Sigmoid colon (tissue), 7 donors: ENCODE measurements around the gene KLF16. TPM values are rescaled to one million over a fixed set of nuclear protein-coding genes. Genes with fewer than 3 reads are reported as not detected.

Source experiments
- DNase-seq: peaks from one replicate; pipeline ENCODE4 v3.0.0-alpha.2; 2019
- H3K27ac ChIP-seq, 4 donors: fragments of 200-600 bp; sonication (generic); one replicate each; pipeline ENCODE4 v1.5.1; 2016 to 2019; ENCODE audit warnings: mild to moderate bottlenecking in 1 of 4
- H3K27me3 ChIP-seq, 3 donors: fragments of 200-600 bp; sonication (generic); one replicate each; pipeline ENCODE4 v1.5.1; 2019; ENCODE audit warnings: mild to moderate bottlenecking in 1 of 3
- H3K36me3 ChIP-seq, 4 donors: fragments of 200-600 bp; sonication (generic); one replicate each; pipeline ENCODE4 v1.5.1; 2016 to 2019
- H3K4me1 ChIP-seq, 4 donors: fragments of 200-600 bp; sonication (generic); one replicate each; pipeline ENCODE4 v1.5.1; 2017 to 2019
- H3K4me3 ChIP-seq, 4 donors: fragments of 200-600 bp; sonication (generic); one replicate each; pipeline ENCODE4 v1.5.1; 2017 to 2019; ENCODE audit warnings: mild to moderate bottlenecking in 2 of 4, moderate library complexity in 1 of 4
- H3K9me3 ChIP-seq, 4 donors: fragments of 200-600 bp in 3 of 4; sonication (generic) in 3 of 4; one replicate each; pipeline versions ENCODE4 v1.5.1 to v1.6.1; 2013 to 2019
- CTCF ChIP-seq, 4 experiments: fragments of 450-650 bp in 3 of 4; fragments of 200-600 bp in 1 of 4; IDR thresholded peaks; one replicate each; pipeline ENCODE4 v1.5.1; 2016 to 2019; ENCODE audit warnings: antibody characterized with exemption in 4 of 4, mild to moderate bottlenecking in 3 of 4, moderate library complexity in 2 of 4
- EP300 ChIP-seq, 4 donors: sonication (generic); formaldehyde crosslinking; IDR thresholded peaks; one replicate each; pipeline ENCODE4 v1.6.1; 2017; ENCODE audit warnings: antibody characterized with exemption in 4 of 4
- POLR2A ChIP-seq, 2 donors: fragments of 450-650 bp; IDR thresholded peaks; one replicate each; pipeline ENCODE4 v1.6.1; 2016; ENCODE audit warnings: antibody characterized with exemption in 2 of 2, mild to moderate bottlenecking in 2 of 2, moderate library complexity in 2 of 2
- POLR2AphosphoS5 ChIP-seq, 4 donors: sonication (generic); formaldehyde crosslinking; IDR thresholded peaks; one replicate each; pipeline ENCODE4 v1.6.1; 2017; ENCODE audit warnings: antibody characterized with exemption in 4 of 4
- WGBS, 2 donors: extraction: QIAGEN DNeasy Blood & Tissue Kit; methylation state at CpG; one replicate each; pipeline ENCODE4 v1.1.7; 2013; 5-methylcytosine and 5-hydroxymethylcytosine counted together
- intact Hi-C: fragments of 100-400 bp; cut with DNase I; formaldehyde crosslinking; loops from one replicate; pipeline ENCODE4 v1.15.1; 2023
- polyA plus RNA-seq, 3 donors: library from polyadenylated mRNA; stranded (reverse); fragments of 200-250 nt; gene quantifications; one replicate each; pipeline ENCODE4 v1.2.3, GENCODE V29; 2013
- total RNA-seq, 4 donors: library from RNA; depleted of rRNA; stranded (reverse); fragments of >200 nt; gene quantifications; one replicate each; pipeline ENCODE4 v1.1.0, GENCODE V29; 2016
- donor health status: healthy with polysubstance abuse.
- donor health status: Bipolar disorder and iron deficiency.
- donor health status: healthy.

KLF16 gene
- total and polyA plus RNA-seq, 7 donors = 2.1 to 20.5 (median 8.4) TPM

GRCh38 chr19:1853295-1854038 is 9.9 kb downstream of the KLF16 start:
- peaks cover 4 to 55% (median 34%) of the 10 kb centered on the region in 3 donors for H3K27me3 ChIP-seq
- no peak for TF ChIP-seq POLR2A (IDR thresholded peaks at IDR 0.05)
- no peak for TF ChIP-seq POLR2AphosphoS5 (IDR thresholded peaks at IDR 0.05)
- no peak for TF ChIP-seq EP300 (IDR thresholded peaks at IDR 0.05)
- TF ChIP-seq CTCF (IDR thresholded peaks at IDR 0.05) = peak; percentile 68 to 88 (median 80)
- intact Hi-C loops = no loop called here
- H3K4me1 ChIP-seq = peaks cover 0 to 75% (median 60%) of the 10 kb centered on the region in 4 donors
- H3K27ac ChIP-seq = peak overlapping the region in 1 of 4 donors; percentile 82
- no peaks in the 10 kb centered on the region for H3K9me3 ChIP-seq
- no peaks in the 10 kb centered on the region for H3K36me3 ChIP-seq
- no peak overlapping the region for H3K4me3 ChIP-seq
- 16 to 30% methylated on average over 27 of the region's 27 CpGs for WGBS, 2 donors
- peak; percentile 86 for DNase-seq

GRCh38 chr19:1852581-1853128 is 10.7 kb downstream of the KLF16 start:
- intact Hi-C loops = no loop called here
- Histone ChIP-seq H3K9me3 (no peaks in the 10 kb centered on the region), H3K4me3 (no peak overlapping the region), H3K36me3 (no peaks in the 10 kb centered on the region), H3K27ac (no peak overlapping the region), H3K27me3 (peaks cover 4 to 53% (median 34%) of the 10 kb centered on the region in 3 donors), H3K4me1 (peaks cover 0 to 69% (median 53%) of the 10 kb centered on the region in 4 donors)
- no peak for DNase-seq
- TF ChIP-seq POLR2AphosphoS5 (IDR thresholded peaks at IDR 0.05) (no peak), CTCF (IDR thresholded peaks at IDR 0.05) (no peak), POLR2A (IDR thresholded peaks at IDR 0.05) (no peak), EP300 (IDR thresholded peaks at IDR 0.05) (no peak)
- 64 to 68% methylated on average over 9 of the region's 9 CpGs for WGBS, 2 donors

GRCh38 chr19:1851654-1852580 is 11.5 kb downstream of the KLF16 start:
- H3K36me3 ChIP-seq = no peaks in the 10 kb centered on the region
- peak; percentile 59 for DNase-seq
- H3K27ac ChIP-seq = no peak overlapping the region
- H3K9me3 ChIP-seq = no peaks in the 10 kb centered on the region
- H3K4me1 ChIP-seq = peaks cover 0 to 69% (median 53%) of the 10 kb centered on the region in 4 donors
- TF ChIP-seq POLR2A (IDR thresholded peaks at IDR 0.05) (no peak), CTCF (IDR thresholded peaks at IDR 0.05) (no peak), POLR2AphosphoS5 (IDR thresholded peaks at IDR 0.05) (no peak), EP300 (IDR thresholded peaks at IDR 0.05) (no peak)
- intact Hi-C loops = no loop called here
- no peak overlapping the region for H3K4me3 ChIP-seq
- peaks cover 4 to 46% (median 29%) of the 10 kb centered on the region in 3 donors for H3K27me3 ChIP-seq
- 26 to 61% methylated on average over 66 of the region's 66 CpGs for WGBS, 2 donors

GRCh38 chr19:1850809-1851653 is 12.3 kb downstream of the KLF16 start:
- intact Hi-C loops = no loop called here
- H3K27me3 ChIP-seq = peaks cover 4 to 39% (median 21%) of the 10 kb centered on the region in 3 donors
- no peak overlapping the region for H3K27ac ChIP-seq
- WGBS, 2 donors = 73 to 76% methylated on average over 31 of the region's 31 CpGs
- no peaks in the 10 kb centered on the region for H3K9me3 ChIP-seq
- H3K36me3 ChIP-seq = no peaks in the 10 kb centered on the region
- no peak for TF ChIP-seq CTCF (IDR thresholded peaks at IDR 0.05)
- no peak for TF ChIP-seq EP300 (IDR thresholded peaks at IDR 0.05)
- TF ChIP-seq POLR2AphosphoS5 (IDR thresholded peaks at IDR 0.05) = no peak
- TF ChIP-seq POLR2A (IDR thresholded peaks at IDR 0.05) = no peak
- peaks cover 0 to 69% (median 53%) of the 10 kb centered on the region in 4 donors for H3K4me1 ChIP-seq
- H3K4me3 ChIP-seq = no peak overlapping the region
- no peak for DNase-seq
